Stimulated activated CD4-positive, alpha-beta T cell treated with anti-CD3 and anti-CD28 coated beads, Interleukin-1b, Interleukin-23, amount 100 ng/mL, for 1 hour (primary cell): Measurements from ENCODE around the gene FTO.

Source experiments
- DNase-seq, 2 donors: peaks; one replicate each; pipeline ENCODE4 v3.0.0-alpha.2; 2020; ENCODE audit warnings: low read depth in 2 of 2

The FTO gene

GRCh38 chr16:53784291-53784690 is 80.3 kb downstream of the FTO start:
- DNase-seq, result no peak

- DNase-seq, result no peak
These were observed 81.1 kb downstream of the FTO start for GRCh38 chr16:53785044-53785443.

- no peak for DNase-seq
These were observed 82.0 kb downstream of the FTO start for GRCh38 chr16:53785916-53786315.

- no peak for DNase-seq
These were observed 83.5 kb downstream of the FTO start for GRCh38 chr16:53787423-53787822.

GRCh38 chr16:53789137-53789536 is 85.2 kb downstream of the FTO start:
- no peak for DNase-seq

GRCh38 chr16:53792161-53792951 is 88.4 kb downstream of the FTO start:
- no peak for DNase-seq

- DNase-seq, result no peak
These were observed 99.5 kb downstream of the FTO start for GRCh38 chr16:53803451-53803850.

GRCh38 chr16:53803998-53804397 is 100.0 kb downstream of the FTO start:
- no peak for DNase-seq

- no peak for DNase-seq
These were observed 100.5 kb downstream of the FTO start for GRCh38 chr16:53804467-53804866.

- DNase-seq, result no peak
These were observed 101.2 kb downstream of the FTO start for GRCh38 chr16:53805113-53805512.

GRCh38 chr16:53805752-53806151 is 101.8 kb downstream of the FTO start:
- no peak for DNase-seq

- no peak for DNase-seq
These were observed 105.4 kb downstream of the FTO start for GRCh38 chr16:53809088-53809932.

GRCh38 chr16:53812914-53813313 is 109.0 kb downstream of the FTO start:
- DNase-seq, result no peak

- no peak for DNase-seq
These were observed 110.8 kb downstream of the FTO start for GRCh38 chr16:53814801-53815200.

- DNase-seq, result no peak
These were observed 112.4 kb downstream of the FTO start for GRCh38 chr16:53816211-53816836.

GRCh38 chr16:53817117-53817755 is 113.3 kb downstream of the FTO start:
- DNase-seq, result no peak

- no peak for DNase-seq
These were observed 114.0 kb downstream of the FTO start for GRCh38 chr16:53817812-53818550.

- no peak for DNase-seq
These were observed 117.5 kb downstream of the FTO start for GRCh38 chr16:53821487-53821886.

- DNase-seq, result no peak
These were observed 118.1 kb downstream of the FTO start for GRCh38 chr16:53821957-53822625.

GRCh38 chr16:53822936-53823529 is 119.1 kb downstream of the FTO start:
- no peak for DNase-seq
